Raji (cell line): ENCODE results near the gene MSANTD1.

Experiments used
- POLR2A ChIP-seq: IDR thresholded peaks from 2 replicates; pipeline ENCODE4 v1.6.1; 2011; ENCODE audit warnings: low read depth, low read length, control low read depth; ENCODE audit not compliant: insufficient read depth

Gene MSANTD1

GRCh38 chr4:3247399-3248177 is 1.4 kb upstream of the MSANTD1 start:
- TF ChIP-seq POLR2A = no peak

GRCh38 chr4:3248178-3248480 is 830 bp upstream of the MSANTD1 start:
- no peak for TF ChIP-seq POLR2A

- no peak for TF ChIP-seq POLR2A
Measured at GRCh38 chr4:3249711-3250437, 915 bp downstream of the MSANTD1 start.

GRCh38 chr4:3250438-3250955 is 1.5 kb downstream of the MSANTD1 start:
- no peak for TF ChIP-seq POLR2A

GRCh38 chr4:3250956-3251690 is 2.2 kb downstream of the MSANTD1 start:
- TF ChIP-seq POLR2A = no peak

GRCh38 chr4:3251691-3252479 is 2.9 kb downstream of the MSANTD1 start:
- TF ChIP-seq POLR2A = no peak

GRCh38 chr4:3252480-3252828 is 3.5 kb downstream of the MSANTD1 start:
- no peak for TF ChIP-seq POLR2A

GRCh38 chr4:3252831-3253641 is 4.1 kb downstream of the MSANTD1 start:
- TF ChIP-seq POLR2A = no peak

- TF ChIP-seq POLR2A = no peak
Measured at GRCh38 chr4:3253808-3254207, 4.8 kb downstream of the MSANTD1 start.

- no peak for TF ChIP-seq POLR2A
Measured at GRCh38 chr4:3254302-3255131, 5.6 kb downstream of the MSANTD1 start.

GRCh38 chr4:3255611-3256186 is 6.7 kb downstream of the MSANTD1 start:
- TF ChIP-seq POLR2A = no peak

- TF ChIP-seq POLR2A = no peak
Measured at GRCh38 chr4:3256230-3257102, 7.5 kb downstream of the MSANTD1 start.
